B cell (primary cell): ENCODE measurements around the gene ZPBP2.
"Not testable (repeated sequence)": the region's sequence is repeated elsewhere in the genome, so short reads cannot be mapped to it uniquely, and the experiment has no call there.

Source experiments
- EZH2 ChIP-seq: IDR thresholded peaks from 2 replicates; pipeline ENCODE4 v1.6.1; 2012; ENCODE audit warnings: borderline replicate concordance, low read depth, mild to moderate bottlenecking, moderate library complexity, low read length; ENCODE audit not compliant: insufficient read depth, poor library complexity, severe bottlenecking
- TF ChIP-seq, protein P1 (sequence below): fragments of 200-600 bp; IDR thresholded peaks from one replicate; pipeline ENCODE4 v1.8.0; 2022; ENCODE audit warnings: antibody characterized with exemption, mild to moderate bottlenecking

DNA sequence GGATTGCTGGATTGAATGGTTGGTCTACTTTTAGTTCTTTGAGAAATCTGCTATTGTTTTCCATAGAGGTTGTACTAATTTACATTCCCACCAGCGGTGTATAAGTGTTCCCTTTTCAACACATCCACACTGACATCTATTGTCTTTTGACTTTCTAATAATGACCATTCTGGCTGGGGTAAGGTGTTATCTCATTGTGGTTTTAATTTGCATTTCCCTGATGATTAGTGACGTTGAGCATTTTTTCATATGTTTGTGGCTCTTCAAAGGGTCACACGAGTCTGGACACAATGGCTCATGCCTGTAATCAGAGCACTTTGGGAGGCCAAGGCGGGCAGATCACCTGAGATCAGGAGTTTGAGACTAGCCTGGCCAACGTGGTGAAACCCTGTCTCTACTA, 18.1 kb downstream of the ZPBP2 start:
- TF ChIP-seq, protein P1, sequence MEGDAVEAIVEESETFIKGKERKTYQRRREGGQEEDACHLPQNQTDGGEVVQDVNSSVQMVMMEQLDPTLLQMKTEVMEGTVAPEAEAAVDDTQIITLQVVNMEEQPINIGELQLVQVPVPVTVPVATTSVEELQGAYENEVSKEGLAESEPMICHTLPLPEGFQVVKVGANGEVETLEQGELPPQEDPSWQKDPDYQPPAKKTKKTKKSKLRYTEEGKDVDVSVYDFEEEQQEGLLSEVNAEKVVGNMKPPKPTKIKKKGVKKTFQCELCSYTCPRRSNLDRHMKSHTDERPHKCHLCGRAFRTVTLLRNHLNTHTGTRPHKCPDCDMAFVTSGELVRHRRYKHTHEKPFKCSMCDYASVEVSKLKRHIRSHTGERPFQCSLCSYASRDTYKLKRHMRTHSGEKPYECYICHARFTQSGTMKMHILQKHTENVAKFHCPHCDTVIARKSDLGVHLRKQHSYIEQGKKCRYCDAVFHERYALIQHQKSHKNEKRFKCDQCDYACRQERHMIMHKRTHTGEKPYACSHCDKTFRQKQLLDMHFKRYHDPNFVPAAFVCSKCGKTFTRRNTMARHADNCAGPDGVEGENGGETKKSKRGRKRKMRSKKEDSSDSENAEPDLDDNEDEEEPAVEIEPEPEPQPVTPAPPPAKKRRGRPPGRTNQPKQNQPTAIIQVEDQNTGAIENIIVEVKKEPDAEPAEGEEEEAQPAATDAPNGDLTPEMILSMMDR, result not testable (repeated sequence)
- not testable (repeated sequence) for TF ChIP-seq EZH2
